Measurements from ENCODE around the gene WDR53. TPM values are rescaled to one million over a fixed set of nuclear protein-coding genes. Genes with fewer than 3 reads are reported as not detected.

The WDR53 gene
- total and polyA plus RNA-seq, 9 of the 15 experiments (the other 6 are each of a cell fraction or from before 2014, with no cell fraction given), result 13.0 to 34.5 (median 20.9) TPM

DNA sequence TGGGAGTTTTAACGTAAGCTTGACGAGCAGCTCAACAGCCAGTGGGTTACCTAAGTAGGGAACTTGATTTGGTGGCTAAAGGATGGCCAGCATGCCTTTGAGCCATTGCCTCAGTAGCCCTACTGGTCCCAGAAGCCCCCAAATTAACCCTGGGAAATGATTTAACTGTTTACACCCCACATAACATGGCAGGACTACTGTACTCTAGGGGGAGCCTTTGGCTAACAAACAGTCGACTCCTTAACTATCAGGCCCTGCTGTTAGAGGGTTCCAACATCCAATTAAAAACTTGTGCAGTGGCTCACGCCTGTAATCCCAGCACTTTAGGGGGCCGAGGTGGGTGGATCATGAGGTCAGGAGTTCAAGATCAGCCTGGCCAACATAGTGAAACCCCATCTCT is 43.8 kb downstream of the WDR53 start (continued):
- TF ChIP-seq, protein P1, sequence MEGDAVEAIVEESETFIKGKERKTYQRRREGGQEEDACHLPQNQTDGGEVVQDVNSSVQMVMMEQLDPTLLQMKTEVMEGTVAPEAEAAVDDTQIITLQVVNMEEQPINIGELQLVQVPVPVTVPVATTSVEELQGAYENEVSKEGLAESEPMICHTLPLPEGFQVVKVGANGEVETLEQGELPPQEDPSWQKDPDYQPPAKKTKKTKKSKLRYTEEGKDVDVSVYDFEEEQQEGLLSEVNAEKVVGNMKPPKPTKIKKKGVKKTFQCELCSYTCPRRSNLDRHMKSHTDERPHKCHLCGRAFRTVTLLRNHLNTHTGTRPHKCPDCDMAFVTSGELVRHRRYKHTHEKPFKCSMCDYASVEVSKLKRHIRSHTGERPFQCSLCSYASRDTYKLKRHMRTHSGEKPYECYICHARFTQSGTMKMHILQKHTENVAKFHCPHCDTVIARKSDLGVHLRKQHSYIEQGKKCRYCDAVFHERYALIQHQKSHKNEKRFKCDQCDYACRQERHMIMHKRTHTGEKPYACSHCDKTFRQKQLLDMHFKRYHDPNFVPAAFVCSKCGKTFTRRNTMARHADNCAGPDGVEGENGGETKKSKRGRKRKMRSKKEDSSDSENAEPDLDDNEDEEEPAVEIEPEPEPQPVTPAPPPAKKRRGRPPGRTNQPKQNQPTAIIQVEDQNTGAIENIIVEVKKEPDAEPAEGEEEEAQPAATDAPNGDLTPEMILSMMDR (IDR thresholded peaks at IDR 0.05 in 2 of 3, conservative IDR thresholded peaks at IDR 0.05 in 1 of 3; ENCODE audit: insufficient read depth in 2 of 3, low read depth in 1 of 3, low read length in 3 of 3), result peak; percentile 69 to 78 (median 70)
- TF ChIP-seq HDAC1 (IDR thresholded peaks at IDR 0.05) (no peak), ZNF764 (CRISPR knock-in tag; IDR thresholded peaks at IDR 0.05; ENCODE audit: low read depth) (no peak)

DNA sequence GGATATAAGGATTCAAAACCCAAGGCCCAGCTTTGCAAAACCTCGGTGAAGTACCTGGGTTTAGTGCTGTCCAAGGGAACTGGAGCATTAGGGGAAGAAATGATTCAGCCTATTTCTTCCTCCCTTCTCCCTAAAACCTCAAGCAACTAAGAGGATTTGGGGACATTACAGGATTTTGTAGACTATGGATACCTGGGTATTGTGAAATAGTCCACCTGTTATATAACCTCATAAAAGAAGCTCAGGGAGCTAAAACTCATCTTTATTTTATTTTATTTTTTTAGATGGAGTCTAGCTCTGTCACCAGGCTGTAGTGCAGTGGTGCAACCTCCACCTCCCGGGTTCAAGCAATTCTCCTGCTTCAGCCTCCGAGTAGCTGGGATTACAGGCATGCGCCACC is 44.5 kb downstream of the WDR53 start:
- FAIRE-seq, result no peak
- in situ Hi-C loops (cut with MboI), result loop anchor here (5.0 to 25.0 kb wide), 3 partner anchors 272 to 812 kb away; partner anchors contain the start of gene MUC20
- intact Hi-C loops (cut with micrococcal nuclease), result loop anchor here (2.0 to 10.0 kb wide), 4 partner anchors 85 to 661 kb away; partner anchors contain the start of gene NCBP2
- TF ChIP-seq MIER1 (IDR thresholded peaks at IDR 0.05; ENCODE audit: low read depth) (no peak), CEBPB (tag; IDR thresholded peaks at IDR 0.05) (peak; percentile 30; the same call in 1 of the 2 replicates), ETS2 (tag; IDR thresholded peaks at IDR 0.05; ENCODE audit: borderline replicate concordance, poor library complexity, severe bottlenecking) (no peak), CEBPG (CRISPR knock-in tag; IDR thresholded peaks at IDR 0.05) (no peak), CEBPG (tag; conservative IDR thresholded peaks at IDR 0.05 in 1 of 2, IDR thresholded peaks at IDR 0.05 in 1 of 2) (peak in 1 of 2 experiments; percentile 55; a peak in 2 of 4 replicates), PHB2 (IDR thresholded peaks at IDR 0.05; ENCODE audit: low read depth) (no peak), ILK (tag; IDR thresholded peaks at IDR 0.05; ENCODE audit: borderline replicate concordance, low read depth) (no peak)
- TF ChIP-seq, protein P2, sequence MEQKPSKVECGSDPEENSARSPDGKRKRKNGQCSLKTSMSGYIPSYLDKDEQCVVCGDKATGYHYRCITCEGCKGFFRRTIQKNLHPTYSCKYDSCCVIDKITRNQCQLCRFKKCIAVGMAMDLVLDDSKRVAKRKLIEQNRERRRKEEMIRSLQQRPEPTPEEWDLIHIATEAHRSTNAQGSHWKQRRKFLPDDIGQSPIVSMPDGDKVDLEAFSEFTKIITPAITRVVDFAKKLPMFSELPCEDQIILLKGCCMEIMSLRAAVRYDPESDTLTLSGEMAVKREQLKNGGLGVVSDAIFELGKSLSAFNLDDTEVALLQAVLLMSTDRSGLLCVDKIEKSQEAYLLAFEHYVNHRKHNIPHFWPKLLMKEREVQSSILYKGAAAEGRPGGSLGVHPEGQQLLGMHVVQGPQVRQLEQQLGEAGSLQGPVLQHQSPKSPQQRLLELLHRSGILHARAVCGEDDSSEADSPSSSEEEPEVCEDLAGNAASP (IDR thresholded peaks at IDR 0.05), result no peak
- TF ChIP-seq, protein P3, sequence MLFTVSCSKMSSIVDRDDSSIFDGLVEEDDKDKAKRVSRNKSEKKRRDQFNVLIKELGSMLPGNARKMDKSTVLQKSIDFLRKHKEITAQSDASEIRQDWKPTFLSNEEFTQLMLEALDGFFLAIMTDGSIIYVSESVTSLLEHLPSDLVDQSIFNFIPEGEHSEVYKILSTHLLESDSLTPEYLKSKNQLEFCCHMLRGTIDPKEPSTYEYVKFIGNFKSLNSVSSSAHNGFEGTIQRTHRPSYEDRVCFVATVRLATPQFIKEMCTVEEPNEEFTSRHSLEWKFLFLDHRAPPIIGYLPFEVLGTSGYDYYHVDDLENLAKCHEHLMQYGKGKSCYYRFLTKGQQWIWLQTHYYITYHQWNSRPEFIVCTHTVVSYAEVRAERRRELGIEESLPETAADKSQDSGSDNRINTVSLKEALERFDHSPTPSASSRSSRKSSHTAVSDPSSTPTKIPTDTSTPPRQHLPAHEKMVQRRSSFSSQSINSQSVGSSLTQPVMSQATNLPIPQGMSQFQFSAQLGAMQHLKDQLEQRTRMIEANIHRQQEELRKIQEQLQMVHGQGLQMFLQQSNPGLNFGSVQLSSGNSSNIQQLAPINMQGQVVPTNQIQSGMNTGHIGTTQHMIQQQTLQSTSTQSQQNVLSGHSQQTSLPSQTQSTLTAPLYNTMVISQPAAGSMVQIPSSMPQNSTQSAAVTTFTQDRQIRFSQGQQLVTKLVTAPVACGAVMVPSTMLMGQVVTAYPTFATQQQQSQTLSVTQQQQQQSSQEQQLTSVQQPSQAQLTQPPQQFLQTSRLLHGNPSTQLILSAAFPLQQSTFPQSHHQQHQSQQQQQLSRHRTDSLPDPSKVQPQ (CRISPR knock-in tag; IDR thresholded peaks at IDR 0.05; ENCODE audit: borderline replicate concordance), result no peak
- TF ChIP-seq, protein P4, sequence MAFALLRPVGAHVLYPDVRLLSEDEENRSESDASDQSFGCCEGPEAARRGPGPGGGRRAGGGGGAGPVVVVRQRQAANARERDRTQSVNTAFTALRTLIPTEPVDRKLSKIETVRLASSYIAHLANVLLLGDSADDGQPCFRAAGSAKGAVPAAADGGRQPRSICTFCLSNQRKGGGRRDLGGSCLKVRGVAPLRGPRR (CRISPR knock-in tag; IDR thresholded peaks at IDR 0.05), result no peak

More for the DNA sequence above, 44.5 kb downstream of the WDR53 start:
- Histone ChIP-seq H3K4me2 (ENCODE audit: insufficient read depth, low read length) (no peak overlapping the region), H3K27ac (ENCODE audit: extremely low read depth, low read depth, low read length) (no peak overlapping the region), H3K9ac (ENCODE audit: insufficient read depth in 1 of 2, low read depth in 2 of 2, low read length in 2 of 2) (no peak overlapping the region), H2AFZ (ENCODE audit: low read depth, low read length) (no peak overlapping the region), H3K4me3 (no peak overlapping the region), H3K79me2 (ENCODE audit: control insufficient read depth, insufficient read depth, low read length) (no peaks in the 10 kb centered on the region), H4K20me1 (replicated peaks; ENCODE audit: control insufficient read depth, insufficient read depth, low read length) (no peaks in the 10 kb centered on the region), H3K36me3 (ENCODE audit: control insufficient read depth, insufficient read depth, low read length) (no peaks in the 10 kb centered on the region), H3K4me1 (replicated peaks in 1 of 2; ENCODE audit: control insufficient read depth in 2 of 2, insufficient read depth in 2 of 2, low read length in 2 of 2) (peaks cover 11 to 23% of the 10 kb centered on the region in 2 experiments), H3K9me1 (ENCODE audit: control insufficient read depth, insufficient read depth, low read length) (no peaks in the 10 kb centered on the region), H3K9me3 (replicated peaks; ENCODE audit: control insufficient read depth, insufficient read depth, low read depth, low read length) (no peaks in the 10 kb centered on the region), H3K27me3 (ENCODE audit: control insufficient read depth in 2 of 2, insufficient read depth in 2 of 2, low read length in 2 of 2) (no peaks in the 10 kb centered on the region)
- ATAC-seq, result no peak
- no peak for DNase-seq (ENCODE audit: extremely low read depth in 1 of 4, low spot score in 3 of 4)
- WGBS (ENCODE audit: insufficient coverage, low coverage, missing lambda C conversion rate), result 41% methylated on average over 4 of the region's 4 CpGs
- POLR2A ChIA-PET, result interaction anchor here (0.7 to 0.9 kb wide), 2 partner anchors 131 to 445 kb away, joined by 3 read pairs; no protein-coding TSS in a partner anchor
- no TSS peak for BruUV-seq (replicated peaks)
- CTCF ChIA-PET (ENCODE audit: low intra/inter-chr PET ratio), result interaction anchor here (1.3 kb wide), 1 partner anchor 446 kb away, joined by 5 read pairs; no protein-coding TSS in a partner anchor
